Ovary (tissue), 9 donors: ENCODE data around the gene LRMDA. TPM values are rescaled to one million over a fixed set of nuclear protein-coding genes. Genes with fewer than 3 reads are reported as not detected.

Source experiments
- DNase-seq, 5 donors: peaks; one replicate each; pipeline ENCODE4 v3.0.0-alpha.2; 2019 to 2020
- H3K27ac ChIP-seq, 2 donors: fragments of 200-600 bp; one replicate each; pipeline versions ENCODE4 v1.5.1 to v1.8.0; 2019 to 2022
- H3K27me3 ChIP-seq: fragments of 200-600 bp; one replicate; pipeline ENCODE4 v1.8.0; 2022
- H3K36me3 ChIP-seq: fragments of 200-600 bp; sonication (generic); one replicate; pipeline ENCODE4 v1.5.1; 2019
- H3K4me1 ChIP-seq: one replicate; pipeline ENCODE4 v1.8.1; 2013; ENCODE audit warnings: mild to moderate bottlenecking, moderate library complexity; ENCODE audit not compliant: insufficient read depth
- H3K4me3 ChIP-seq: fragments of 200-600 bp; sonication (generic); one replicate; pipeline ENCODE4 v1.5.1; 2017
- H3K9me3 ChIP-seq, 2 donors: fragments of 200-600 bp in 1 of 2; sonication (generic) in 1 of 2; one replicate each; pipeline versions ENCODE4 v1.5.1 to v1.8.1; 2013 to 2019; ENCODE audit warnings: mild to moderate bottlenecking in 1 of 2, moderate library complexity in 1 of 2
- EP300 ChIP-seq: sonication (generic); formaldehyde crosslinking; IDR thresholded peaks from one replicate; pipeline ENCODE4 v1.6.1; 2017; ENCODE audit warnings: antibody characterized with exemption
- POLR2A ChIP-seq: fragments of 450-650 bp; IDR thresholded peaks from one replicate; pipeline ENCODE4 v1.6.1; 2017; ENCODE audit warnings: antibody characterized with exemption, mild to moderate bottlenecking, moderate library complexity
- WGBS, 3 donors: extraction: QIAGEN DNeasy Blood & Tissue Kit in 1 of 3; methylation state at CpG; one replicate each; pipeline versions ENCODE4 v1.1.5 to v1.1.7; 2013 to 2017; 5-methylcytosine and 5-hydroxymethylcytosine counted together
- intact Hi-C, 4 donors: fragments of 100-400 bp; cut with DNase I; formaldehyde crosslinking; loops; one replicate each; pipeline versions ENCODE4 v1.11.0 to v1.15.1; 2022 to 2023
- polyA plus RNA-seq, 2 donors: library from polyadenylated mRNA; stranded (reverse); fragments of 200-250 nt in 1 of 2; fragments of 350-450 nt in 1 of 2; fragmentation: Illumina TruSeq in 1 of 2; extraction: RNeasy Lipid Tissue Mini Kit (QIAGEN cat#74804) in 1 of 2; gene quantifications; one replicate each; pipeline ENCODE4 v1.2.3, GENCODE V29; 2013 to 2014
- total RNA-seq, 7 donors: library from RNA; depleted of rRNA in 2 of 7; stranded (reverse); fragments of >200 nt in 2 of 7; fragmentation: NEBNext Ultra II Directional in 3 of 7; extraction: Animal tissue kit (Norgen Biotek cat#: 25700) in 3 of 7; gene quantifications; one replicate each; pipeline versions ENCODE4 v1.1.0 to v1.2.4, GENCODE V29; 2016 to 2023
- TF ChIP-seq, protein P1 (sequence below), 3 donors: fragments of 450-650 bp in 2 of 3; fragments of 200-600 bp in 1 of 3; IDR thresholded peaks; one replicate each; pipeline versions ENCODE4 v1.5.1 to v1.8.0; 2016 to 2022; ENCODE audit warnings: antibody characterized with exemption in 3 of 3, mild to moderate bottlenecking in 1 of 3
- donor health status: DM: no; HTN: no; CAD: no; lungs with moderate emphysema.
- donor health status: DM: no; HTN: no; CAD: no.
- donor health status: Bipolar disorder and iron deficiency.
- donor health status: DM: yes; HTN: yes; CAD: no.
- donor health status: DM: no; HTN: no; CAD: no.
- donor health status: DM: yes; HTN: yes; CAD: no.

Gene LRMDA
- total and polyA plus RNA-seq, 9 donors = 14.8 to 30.7 (median 22.9) TPM

DNA sequence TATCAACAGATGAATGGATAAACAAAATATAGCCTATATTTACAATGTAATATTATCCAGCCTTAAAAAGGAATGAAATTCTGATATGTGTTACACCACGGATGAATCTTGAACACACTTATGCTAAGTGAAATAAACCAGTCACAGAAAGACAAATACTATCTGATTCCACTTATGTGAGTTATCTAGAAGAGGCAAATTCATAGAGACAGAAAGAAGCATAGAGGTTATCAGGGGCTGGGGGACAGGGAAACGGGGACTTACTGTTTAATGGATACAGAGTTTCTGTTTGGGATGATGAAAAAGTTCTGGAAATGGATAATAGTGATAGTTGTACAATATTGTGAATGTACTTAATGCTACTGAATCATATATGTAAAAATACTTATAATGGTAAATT, 329.9 kb downstream of the LRMDA start:
- peaks cover 3% of the 10 kb centered on the region for H3K4me1 ChIP-seq
- TF ChIP-seq EP300 (no peak), POLR2A (no peak)
- TF ChIP-seq, protein P1, sequence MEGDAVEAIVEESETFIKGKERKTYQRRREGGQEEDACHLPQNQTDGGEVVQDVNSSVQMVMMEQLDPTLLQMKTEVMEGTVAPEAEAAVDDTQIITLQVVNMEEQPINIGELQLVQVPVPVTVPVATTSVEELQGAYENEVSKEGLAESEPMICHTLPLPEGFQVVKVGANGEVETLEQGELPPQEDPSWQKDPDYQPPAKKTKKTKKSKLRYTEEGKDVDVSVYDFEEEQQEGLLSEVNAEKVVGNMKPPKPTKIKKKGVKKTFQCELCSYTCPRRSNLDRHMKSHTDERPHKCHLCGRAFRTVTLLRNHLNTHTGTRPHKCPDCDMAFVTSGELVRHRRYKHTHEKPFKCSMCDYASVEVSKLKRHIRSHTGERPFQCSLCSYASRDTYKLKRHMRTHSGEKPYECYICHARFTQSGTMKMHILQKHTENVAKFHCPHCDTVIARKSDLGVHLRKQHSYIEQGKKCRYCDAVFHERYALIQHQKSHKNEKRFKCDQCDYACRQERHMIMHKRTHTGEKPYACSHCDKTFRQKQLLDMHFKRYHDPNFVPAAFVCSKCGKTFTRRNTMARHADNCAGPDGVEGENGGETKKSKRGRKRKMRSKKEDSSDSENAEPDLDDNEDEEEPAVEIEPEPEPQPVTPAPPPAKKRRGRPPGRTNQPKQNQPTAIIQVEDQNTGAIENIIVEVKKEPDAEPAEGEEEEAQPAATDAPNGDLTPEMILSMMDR (IDR thresholded peaks at IDR 0.05) = no peak
- no peak overlapping the region for H3K4me3 ChIP-seq
- H3K9me3 ChIP-seq = no peaks in the 10 kb centered on the region
- 90 to 92% (median 92%) methylated on average over 2 of the region's 2 CpGs for WGBS, 3 donors
- no peak overlapping the region for H3K27ac ChIP-seq
- H3K27me3 ChIP-seq = no peaks in the 10 kb centered on the region
- intact Hi-C loops = no loop called here
- DNase-seq = no peak
- H3K36me3 ChIP-seq = no peaks in the 10 kb centered on the region

DNA sequence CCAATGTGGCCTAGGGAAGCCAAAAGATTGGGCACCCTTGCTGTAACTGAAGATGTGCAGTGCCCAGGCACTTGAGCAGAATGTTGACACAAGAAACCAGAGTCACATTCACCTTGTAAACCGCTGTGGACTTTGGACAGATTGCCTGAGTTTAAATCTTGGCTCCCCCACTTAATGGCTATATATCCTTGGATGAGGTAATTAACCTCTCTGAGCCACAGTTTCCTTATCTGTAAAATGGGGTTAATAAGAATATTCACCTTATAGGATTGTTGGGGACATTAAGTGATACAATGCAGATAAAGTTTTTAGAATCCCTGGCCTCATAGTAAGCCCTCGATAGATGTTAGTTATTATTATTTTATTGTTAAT, 331.0 kb downstream of the LRMDA start:
- WGBS, 3 donors = 95 to 97% (median 96%) methylated on average over 2 of the region's 2 CpGs
- Histone ChIP-seq H3K27ac (no peak overlapping the region), H3K9me3 (no peaks in the 10 kb centered on the region), H3K4me1 (peaks cover 3% of the 10 kb centered on the region), H3K27me3 (no peaks in the 10 kb centered on the region), H3K36me3 (no peaks in the 10 kb centered on the region), H3K4me3 (no peak overlapping the region)
- no peak for DNase-seq
- intact Hi-C loops = no loop called here
- no peak for TF ChIP-seq POLR2A
- TF ChIP-seq EP300 = no peak
- TF ChIP-seq, protein P1 (IDR thresholded peaks at IDR 0.05) = no peak

DNA sequence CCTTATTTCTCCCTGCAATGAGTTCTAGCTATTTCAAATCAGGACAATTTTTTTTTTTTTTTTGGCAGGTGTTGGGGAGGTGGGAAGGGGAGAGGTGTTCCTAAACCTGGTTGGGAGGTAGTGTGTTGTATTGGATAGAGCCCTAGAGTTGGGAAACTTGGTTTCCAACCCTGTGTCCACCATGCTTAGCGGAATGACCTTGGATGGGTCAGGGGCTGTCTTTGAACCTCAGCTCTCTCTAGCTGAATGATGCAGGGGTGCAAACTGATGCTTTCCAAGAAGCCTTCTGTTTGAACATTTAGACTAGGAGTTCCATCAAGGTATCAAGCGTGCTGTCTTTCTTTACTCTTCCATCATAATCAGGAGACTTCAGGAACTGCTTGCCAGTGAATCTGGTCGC, 332.2 kb downstream of the LRMDA start:
- H3K36me3 ChIP-seq = no peaks in the 10 kb centered on the region
- TF ChIP-seq, protein P1 (IDR thresholded peaks at IDR 0.05) = no peak
- TF ChIP-seq EP300 = no peak
- DNase-seq = no peak
- H3K27me3 ChIP-seq = no peaks in the 10 kb centered on the region
- intact Hi-C loops = no loop called here
- H3K4me1 ChIP-seq = peaks cover 3% of the 10 kb centered on the region
- WGBS, 3 donors = 95 to 99% (median 98%) methylated on average over 3 of the region's 3 CpGs
- no peak overlapping the region for H3K27ac ChIP-seq
- H3K9me3 ChIP-seq = no peaks in the 10 kb centered on the region
- H3K4me3 ChIP-seq = no peak overlapping the region

GRCh38 chr10:75764974-75765788, 333.8 kb downstream of the LRMDA start:
- intact Hi-C loops = no loop called here
- H3K27ac ChIP-seq = no peak overlapping the region
- H3K9me3 ChIP-seq = no peaks in the 10 kb centered on the region
- DNase-seq = no peak
- no peak for TF ChIP-seq EP300
- TF ChIP-seq POLR2A = no peak
- TF ChIP-seq, protein P1 (IDR thresholded peaks at IDR 0.05) = no peak
- WGBS, 3 donors = 78 to 92% (median 84%) methylated on average over 4 of the region's 4 CpGs
- no peaks in the 10 kb centered on the region for H3K36me3 ChIP-seq
- no peak overlapping the region for H3K4me3 ChIP-seq
- peaks cover 3% of the 10 kb centered on the region for H3K4me1 ChIP-seq
- H3K27me3 ChIP-seq = no peaks in the 10 kb centered on the region
